ENCODE measurements around the gene FBXO17. TPM values are rescaled to one million over a fixed set of nuclear protein-coding genes. Genes with fewer than 3 reads are reported as not detected.

Gene FBXO17
- total RNA-seq, 6 experiments from 2014 or later: 17.5 to 21.5 (median 18.7) TPM

DNA sequence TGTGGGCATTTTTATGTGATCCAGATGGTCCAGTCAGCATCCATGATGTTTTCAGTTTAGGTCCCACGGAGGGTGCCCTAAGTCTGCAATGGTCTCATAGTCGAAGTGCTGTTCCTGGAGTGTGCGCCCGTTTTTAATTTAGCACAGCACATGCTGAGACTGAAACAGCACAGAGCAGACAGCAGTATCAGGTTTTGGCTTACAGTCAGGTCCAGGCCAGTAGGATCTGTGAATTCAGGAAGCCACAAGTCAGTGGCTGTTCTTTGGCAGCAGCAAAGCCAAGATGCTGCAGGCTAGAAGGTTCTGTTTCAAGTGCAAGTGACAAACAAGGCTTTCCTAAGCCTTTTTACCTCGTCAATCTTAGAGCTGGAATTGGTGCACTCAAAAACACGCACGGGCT lies 38.5 kb upstream of the FBXO17 start:
- no peak overlapping the region for H3K4me3 Mint-ChIP-seq
- no peak for DNase-seq

DNA sequence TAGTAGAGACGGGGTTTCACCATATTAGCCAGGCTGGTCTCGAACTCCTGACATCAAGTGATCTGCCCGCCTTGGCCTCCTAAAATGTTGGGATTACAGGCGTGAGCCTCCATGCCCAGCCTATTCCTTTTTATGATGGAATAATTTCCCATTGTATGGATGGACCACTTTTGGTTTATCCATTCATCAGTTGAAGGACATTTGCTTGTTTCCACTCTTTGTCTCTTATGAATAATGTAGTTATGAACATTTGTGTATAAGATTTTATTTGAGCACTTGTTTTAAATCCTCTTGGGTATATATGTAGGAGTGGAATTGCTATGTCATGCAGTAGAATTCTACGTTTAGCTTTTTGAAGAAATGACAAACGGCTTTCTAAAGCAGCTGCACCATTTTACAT lies 33.5 kb upstream of the FBXO17 start:
- TF ChIP-seq, protein P1, sequence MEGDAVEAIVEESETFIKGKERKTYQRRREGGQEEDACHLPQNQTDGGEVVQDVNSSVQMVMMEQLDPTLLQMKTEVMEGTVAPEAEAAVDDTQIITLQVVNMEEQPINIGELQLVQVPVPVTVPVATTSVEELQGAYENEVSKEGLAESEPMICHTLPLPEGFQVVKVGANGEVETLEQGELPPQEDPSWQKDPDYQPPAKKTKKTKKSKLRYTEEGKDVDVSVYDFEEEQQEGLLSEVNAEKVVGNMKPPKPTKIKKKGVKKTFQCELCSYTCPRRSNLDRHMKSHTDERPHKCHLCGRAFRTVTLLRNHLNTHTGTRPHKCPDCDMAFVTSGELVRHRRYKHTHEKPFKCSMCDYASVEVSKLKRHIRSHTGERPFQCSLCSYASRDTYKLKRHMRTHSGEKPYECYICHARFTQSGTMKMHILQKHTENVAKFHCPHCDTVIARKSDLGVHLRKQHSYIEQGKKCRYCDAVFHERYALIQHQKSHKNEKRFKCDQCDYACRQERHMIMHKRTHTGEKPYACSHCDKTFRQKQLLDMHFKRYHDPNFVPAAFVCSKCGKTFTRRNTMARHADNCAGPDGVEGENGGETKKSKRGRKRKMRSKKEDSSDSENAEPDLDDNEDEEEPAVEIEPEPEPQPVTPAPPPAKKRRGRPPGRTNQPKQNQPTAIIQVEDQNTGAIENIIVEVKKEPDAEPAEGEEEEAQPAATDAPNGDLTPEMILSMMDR (IDR thresholded peaks at IDR 0.05): no peak
- Mint-ChIP-seq H3K4me1 (ENCODE audit: low read depth) (no peaks in the 10 kb centered on the region), H3K27me3 (ENCODE audit: insufficient read depth) (peaks cover 39% of the 10 kb centered on the region), H3K4me3 (no peak overlapping the region), H3K27ac (no peak overlapping the region), H3K36me3 (ENCODE audit: low read depth) (no peaks in the 10 kb centered on the region), H3K9me3 (no peaks in the 10 kb centered on the region)
- no peak for DNase-seq

More for the DNA sequence above, 38.5 kb upstream of the FBXO17 start:
- Mint-ChIP-seq H3K36me3 (ENCODE audit: low read depth) (no peaks in the 10 kb centered on the region), H3K9me3 (0 out of 2 replicates have a peak, but pooled peaks cover 3% of the 10 kb centered on the region), H3K27me3 (ENCODE audit: insufficient read depth) (peaks cover 33% of the 10 kb centered on the region), H3K27ac (no peak overlapping the region), H3K4me1 (ENCODE audit: low read depth) (no peaks in the 10 kb centered on the region)
- TF ChIP-seq, protein P1 (IDR thresholded peaks at IDR 0.05): no peak

DNA sequence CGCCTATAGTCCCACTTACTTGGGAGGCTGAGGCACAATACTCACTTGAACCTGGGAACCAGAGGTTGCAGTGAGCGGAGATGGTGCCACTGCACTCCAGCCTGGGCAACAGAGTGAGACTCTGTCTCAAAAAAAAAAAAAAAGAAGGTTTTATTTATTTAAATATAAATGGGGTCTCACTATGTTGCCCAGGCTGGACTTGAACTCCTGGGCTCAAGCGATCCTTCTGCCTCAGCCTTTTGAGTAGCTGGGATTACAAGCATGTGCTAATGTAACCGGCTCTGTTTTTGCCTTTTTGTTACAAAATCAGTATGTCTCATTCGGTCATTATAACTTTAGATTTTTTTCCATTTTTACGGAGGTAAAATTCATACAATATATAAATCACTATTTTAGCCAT lies 32.6 kb upstream of the FBXO17 start:
- Mint-ChIP-seq H3K36me3 (ENCODE audit: low read depth) (no peaks in the 10 kb centered on the region), H3K27ac (no peak overlapping the region), H3K4me1 (ENCODE audit: low read depth) (no peaks in the 10 kb centered on the region), H3K9me3 (no peaks in the 10 kb centered on the region), H3K4me3 (no peak overlapping the region), H3K27me3 (ENCODE audit: insufficient read depth) (peaks cover 38% of the 10 kb centered on the region)
- TF ChIP-seq, protein P1 (IDR thresholded peaks at IDR 0.05): no peak
- DNase-seq: no peak

DNA sequence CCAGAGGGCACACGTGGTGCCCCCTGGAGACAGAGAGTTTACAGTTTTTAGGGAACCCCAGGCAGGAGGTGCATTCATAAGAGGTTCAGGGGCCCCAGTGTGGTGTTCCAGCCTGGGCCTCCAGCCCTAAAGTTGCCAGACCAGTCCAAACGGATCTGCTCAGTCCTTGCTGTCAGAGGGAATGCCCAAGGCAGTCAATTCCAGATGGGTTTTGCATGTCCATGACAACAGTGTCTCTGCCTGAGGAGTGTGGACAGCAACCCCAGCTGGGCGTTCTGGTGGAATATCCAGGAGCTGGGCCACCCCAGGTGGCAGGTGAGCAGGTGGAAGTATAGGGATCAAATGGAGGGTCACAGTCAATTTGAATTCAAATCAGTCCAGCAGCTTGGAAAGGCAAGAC lies 31.6 kb upstream of the FBXO17 start:
- DNase-seq: no peak
- no peak overlapping the region for H3K27ac Mint-ChIP-seq
- no peaks in the 10 kb centered on the region for H3K9me3 Mint-ChIP-seq
- peaks cover 33% of the 10 kb centered on the region for H3K27me3 Mint-ChIP-seq (ENCODE audit: insufficient read depth)
- H3K36me3 Mint-ChIP-seq (ENCODE audit: low read depth): no peaks in the 10 kb centered on the region
- TF ChIP-seq, protein P1 (IDR thresholded peaks at IDR 0.05): no peak
- no peaks in the 10 kb centered on the region for H3K4me1 Mint-ChIP-seq (ENCODE audit: low read depth)
- H3K4me3 Mint-ChIP-seq: no peak overlapping the region

DNA sequence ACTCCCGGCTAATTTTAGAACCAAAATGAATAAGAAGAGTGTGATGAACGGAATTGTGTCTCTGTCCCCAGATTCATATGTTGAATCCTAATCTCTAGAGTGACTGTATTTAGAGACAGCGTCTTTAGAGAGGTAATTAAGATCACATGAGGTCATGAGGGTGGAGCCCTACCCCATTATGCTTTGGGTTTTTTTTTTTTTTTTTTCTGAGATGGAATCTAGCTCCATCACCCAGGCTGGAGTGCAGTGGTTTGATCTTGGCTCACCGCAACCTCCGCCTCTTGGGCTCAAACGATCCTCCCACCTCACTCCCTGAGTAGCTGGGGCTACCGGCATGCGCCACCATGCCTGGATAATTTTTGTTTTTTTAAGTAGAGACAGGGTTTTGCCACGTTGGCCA lies 28.9 kb upstream of the FBXO17 start:
- no peaks in the 10 kb centered on the region for H3K36me3 Mint-ChIP-seq (ENCODE audit: low read depth)
- H3K27ac Mint-ChIP-seq: no peak overlapping the region
- no peak overlapping the region for H3K4me3 Mint-ChIP-seq
- H3K9me3 Mint-ChIP-seq: no peaks in the 10 kb centered on the region
- no peaks in the 10 kb centered on the region for H3K4me1 Mint-ChIP-seq (ENCODE audit: low read depth)
- H3K27me3 Mint-ChIP-seq (ENCODE audit: insufficient read depth): peaks cover 36% of the 10 kb centered on the region
- TF ChIP-seq, protein P1 (IDR thresholded peaks at IDR 0.05): no peak
- DNase-seq: no peak

DNA sequence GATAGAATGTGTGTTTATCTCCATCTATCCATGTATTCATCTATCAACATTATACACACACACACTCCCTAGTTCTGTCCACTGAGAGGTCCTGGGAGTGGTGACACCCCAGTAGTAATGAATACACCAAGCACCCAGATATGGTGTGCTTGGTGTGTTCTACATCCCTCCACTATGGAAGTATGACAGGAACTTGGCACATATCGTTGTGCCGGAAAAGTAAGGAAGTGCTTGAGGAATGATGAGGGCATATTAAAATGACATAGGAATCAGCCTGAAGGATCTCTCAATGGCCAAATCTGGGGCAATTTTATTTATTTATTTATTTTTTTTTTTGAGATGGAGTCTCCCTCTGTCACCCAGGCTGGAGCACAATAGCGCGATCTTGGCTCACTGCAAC lies 28.3 kb upstream of the FBXO17 start:
- Mint-ChIP-seq H3K36me3 (ENCODE audit: low read depth) (no peaks in the 10 kb centered on the region), H3K4me1 (ENCODE audit: low read depth) (no peaks in the 10 kb centered on the region), H3K27me3 (ENCODE audit: insufficient read depth) (peaks cover 34% of the 10 kb centered on the region), H3K4me3 (no peak overlapping the region), H3K27ac (no peak overlapping the region), H3K9me3 (no peaks in the 10 kb centered on the region)
- TF ChIP-seq, protein P1 (IDR thresholded peaks at IDR 0.05): no peak
- no peak for DNase-seq
